Bronchus fibroblast of lung (primary cell): ENCODE measurements around the gene SRSF2. TPM values are rescaled to one million over a fixed set of nuclear protein-coding genes. Genes with fewer than 3 reads are reported as not detected.

Source experiments
- total RNA-seq: library from RNA; depleted of rRNA; stranded (reverse); fragments of >200 nt; gene quantifications from 2 replicates; pipeline ENCODE4 v1.2.3, GENCODE V29; 2015

The SRSF2 gene
- 284 and 285 TPM in 2 replicates for total RNA-seq

GRCh38 chr17:76737082-76737675, at the start of gene SRSF2:
SRSF2 (minus strand) TSS chr17:76737331; CDS start chr17:76737160, 171 bp downstream.

GRCh38 chr17:76737676-76738467, 741 bp upstream of the SRSF2 start, which contains the start of gene MFSD11:
MFSD11 (plus strand) TSS chr17:76738119; CDS start chr17:76738353, 234 bp downstream.

DNA sequence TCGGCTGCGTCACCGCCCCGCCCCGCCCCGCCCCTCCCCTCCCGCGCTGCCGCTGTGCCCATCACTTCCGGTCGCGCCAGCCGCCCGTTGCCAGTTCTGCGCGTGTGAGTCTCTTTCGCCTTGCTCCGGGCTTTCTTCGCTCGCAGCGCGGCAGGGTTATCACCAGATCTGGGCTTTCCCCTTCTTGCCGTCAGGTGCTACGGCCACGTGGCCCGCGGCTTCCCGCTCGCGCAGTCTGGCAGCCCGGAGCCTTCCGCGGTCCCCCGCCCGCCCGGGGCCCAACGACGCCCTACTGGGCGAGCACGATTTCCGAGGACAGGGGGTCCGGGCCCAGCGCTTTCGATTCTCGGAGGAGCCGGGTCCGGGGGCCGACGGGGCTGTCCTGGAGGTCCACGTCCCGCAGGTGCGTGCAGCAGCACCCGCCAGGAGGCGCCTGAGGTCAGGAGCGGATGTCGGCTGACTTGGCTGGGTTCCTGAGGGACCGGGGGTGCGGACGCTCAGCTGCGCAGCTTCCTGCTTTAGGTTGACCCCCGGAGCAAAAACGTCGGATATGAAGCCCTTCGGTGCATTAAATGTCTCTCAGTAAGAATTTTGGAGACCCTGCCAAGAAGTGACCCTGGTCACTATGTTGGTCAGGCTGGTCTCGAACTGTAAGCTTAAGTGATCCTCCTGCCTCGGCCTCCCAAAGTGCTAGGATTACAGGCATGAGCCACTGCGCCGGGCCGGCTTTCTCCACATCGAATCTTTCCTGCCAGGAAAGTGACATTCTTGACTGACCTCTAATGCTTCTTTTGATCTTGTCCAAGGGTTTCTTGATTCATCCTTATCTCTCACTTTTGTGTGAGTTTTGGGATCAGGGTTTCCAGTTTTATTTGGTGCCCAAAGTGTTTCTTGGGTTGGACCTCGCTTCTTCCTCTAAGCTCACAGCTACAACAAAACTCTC, 10.1 kb downstream of the SRSF2 start, which contains the start of gene METTL23:
METTL23 (plus strand) TSS at position 64 of the 943 bp plus-strand sequence. CDS start 2,872 bp downstream, outside the sequence.

GRCh38 chr17:76726231-76726775, 10.8 kb downstream of the SRSF2 start, which contains the start of gene JMJD6:
JMJD6 (minus strand) TSS chr17:76726606; CDS start chr17:76726475, 131 bp downstream.

DNA sequence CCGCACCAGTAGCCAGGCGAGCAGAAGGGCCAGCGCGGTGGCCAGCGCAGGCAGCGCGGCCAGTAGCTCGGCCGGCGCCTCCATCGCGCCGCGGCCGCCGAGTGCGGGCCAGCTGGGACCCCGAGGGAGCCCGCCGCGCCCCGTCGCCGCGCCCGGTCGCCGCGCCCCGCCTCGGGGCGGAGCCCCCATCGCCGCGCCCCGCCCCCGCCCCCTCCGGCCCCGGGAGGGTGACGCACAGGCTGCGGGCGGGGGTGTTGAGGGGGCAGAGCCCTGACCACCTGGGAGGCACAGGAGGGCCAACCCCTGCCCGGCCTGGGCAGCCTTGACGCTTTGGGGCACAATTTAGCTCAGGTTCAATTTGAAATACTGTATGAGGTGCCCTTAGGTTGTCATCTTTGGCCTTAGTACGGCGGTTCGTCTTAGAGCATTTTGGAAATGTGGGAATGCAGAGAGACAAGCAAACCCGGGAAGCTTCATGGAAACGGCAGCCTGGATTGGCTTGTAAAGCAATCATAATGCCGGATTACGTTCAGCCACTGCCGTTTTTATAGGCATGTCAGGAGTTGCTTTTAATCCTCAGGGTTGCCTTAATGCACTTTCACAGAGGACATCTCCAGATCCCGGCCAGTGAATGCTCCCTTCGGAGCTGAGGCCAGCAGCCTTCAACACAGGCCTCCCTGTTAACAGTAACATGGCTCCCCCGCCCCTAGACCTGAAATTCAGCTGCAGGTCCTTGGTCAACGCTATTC, 26.1 kb downstream of the SRSF2 start, which contains the start of gene MXRA7:
MXRA7 (minus strand) TSS at position 103 of the 749 bp plus-strand sequence; CDS start at position 84, 19 bp downstream.

Other genes with a start within 250 kb of the SRSF2 start
- 12.1 and 12.8 TPM in 2 replicates for gene RHBDF2, start 235.9 kb downstream of the SRSF2 start, total RNA-seq
- gene CYGB, start 199.6 kb downstream of the SRSF2 start, total RNA-seq: 15.8 and 16.1 TPM in 2 replicates
- gene PRCD, start 197.3 kb downstream of the SRSF2 start, total RNA-seq: 1.2 and 2.2 TPM in 2 replicates
- 0.67 and 1.8 TPM in 2 replicates for gene ST6GALNAC2, start 151.5 kb downstream of the SRSF2 start, total RNA-seq
- gene ST6GALNAC1, start 93.6 kb downstream of the SRSF2 start, total RNA-seq: not detected in 2 replicates
- 111 and 131 TPM in 2 replicates for gene MXRA7, start 26.4 kb downstream of the SRSF2 start, total RNA-seq
- gene JMJD6, start 10.7 kb downstream of the SRSF2 start, total RNA-seq: 18.8 and 23.3 TPM in 2 replicates
- 35.0 and 35.7 TPM in 2 replicates for gene METTL23, start 10.5 kb downstream of the SRSF2 start, total RNA-seq
- gene MFSD11, start 788 bp upstream of the SRSF2 start, total RNA-seq: 13.1 and 17.8 TPM in 2 replicates
- 0.50 and 1.2 TPM in 2 replicates for gene MGAT5B, start 131.1 kb upstream of the SRSF2 start, total RNA-seq